ENCODE data around the gene MAMDC2. TPM values are rescaled to one million over a fixed set of nuclear protein-coding genes. Genes with fewer than 3 reads are reported as not detected.
"Not testable (repeated sequence)": the region's sequence is repeated elsewhere in the genome, so short reads cannot be mapped to it uniquely, and the experiment has no call there.

The MAMDC2 gene
- total RNA-seq, 2 donors from 2014 or later = 12.3 to 19.6 TPM

DNA sequence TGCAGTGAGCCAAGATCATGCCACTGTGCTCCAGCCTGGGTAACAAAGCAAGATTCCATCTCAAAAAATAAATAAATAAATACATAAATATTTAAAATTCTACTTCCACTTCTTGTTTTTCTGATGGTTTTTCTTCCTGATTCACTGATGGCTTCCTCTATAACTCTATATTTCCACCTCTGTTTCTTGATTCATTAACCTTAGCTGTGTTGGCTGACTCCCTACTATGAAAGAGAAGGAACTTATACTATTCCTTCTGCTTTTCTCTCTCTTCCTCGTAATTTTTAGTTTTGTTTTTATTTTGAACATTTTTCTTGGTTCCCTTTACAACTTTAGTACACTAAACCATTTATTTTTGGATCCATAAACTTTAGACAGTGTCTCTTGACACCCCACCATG lies 103.5 kb downstream of the MAMDC2 start:
- intact Hi-C loops (cut with DNase I) = no loop called here
- no peak for DNase-seq
- no peak for ATAC-seq

DNA sequence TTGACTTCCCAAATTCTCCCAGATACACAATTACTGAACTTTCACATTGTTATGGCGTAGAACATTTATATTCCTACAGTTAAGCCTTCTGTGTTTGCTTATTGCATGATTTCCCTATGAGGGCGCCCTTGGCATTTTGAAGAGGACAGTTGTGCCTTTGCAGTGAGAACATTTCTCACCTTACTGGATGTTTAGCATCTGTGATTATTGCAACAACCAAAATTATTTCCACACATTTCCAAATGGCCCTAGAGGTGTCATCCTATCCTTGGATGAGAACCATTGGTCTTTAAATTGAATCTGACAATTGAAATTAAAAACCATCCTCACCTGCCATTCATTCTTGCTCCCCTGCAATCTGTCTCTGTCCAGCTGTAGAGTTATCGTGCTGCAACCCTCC lies 104.0 kb downstream of the MAMDC2 start:
- intact Hi-C loops (cut with DNase I) = no loop called here
- DNase-seq = no peak
- ATAC-seq = no peak

DNA sequence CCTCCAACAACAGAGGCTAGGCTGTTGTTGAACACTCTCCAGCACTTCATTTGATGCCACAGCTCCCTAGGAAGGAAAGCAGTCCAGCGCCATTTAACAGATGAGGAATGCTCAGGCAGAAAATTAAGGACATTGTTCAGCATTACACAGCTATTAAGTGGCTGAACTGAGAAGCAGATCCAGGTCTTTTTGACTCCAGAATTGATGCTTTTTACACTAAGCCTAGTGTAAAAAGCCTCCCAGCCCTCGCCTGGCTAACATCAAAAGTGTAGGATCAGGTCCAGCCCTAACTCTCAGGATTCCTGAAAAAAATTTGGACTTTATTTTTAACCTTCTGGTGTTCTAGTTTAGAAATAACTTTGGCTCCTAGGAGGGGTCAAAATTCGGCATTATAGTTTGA lies 108.7 kb downstream of the MAMDC2 start:
- DNase-seq (no peak), ATAC-seq (no peak)
- intact Hi-C loops (cut with DNase I) = no loop called here

DNA sequence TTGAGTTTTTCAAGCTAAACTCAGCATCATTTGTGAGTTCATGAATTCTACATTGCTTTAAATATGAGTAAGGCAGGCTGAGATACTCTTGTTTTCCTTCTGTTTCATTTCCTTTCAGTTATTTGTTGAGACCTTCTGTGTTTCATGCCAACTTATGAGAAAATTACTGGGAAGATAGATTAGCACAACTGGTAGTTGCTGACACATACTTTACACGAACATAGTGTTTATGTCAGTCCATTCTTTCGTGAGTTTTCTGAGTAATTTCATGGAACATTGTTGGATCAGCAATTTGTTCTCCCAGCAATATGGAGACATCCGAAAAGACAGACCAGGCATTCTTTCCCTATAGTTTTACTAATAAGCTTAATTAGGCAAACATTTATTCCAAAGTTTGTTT lies 113.1 kb downstream of the MAMDC2 start:
- ATAC-seq (peak in 1 of 2 donors; percentile 44), DNase-seq (no peak)
- intact Hi-C loops (cut with DNase I) = no loop called here

DNA sequence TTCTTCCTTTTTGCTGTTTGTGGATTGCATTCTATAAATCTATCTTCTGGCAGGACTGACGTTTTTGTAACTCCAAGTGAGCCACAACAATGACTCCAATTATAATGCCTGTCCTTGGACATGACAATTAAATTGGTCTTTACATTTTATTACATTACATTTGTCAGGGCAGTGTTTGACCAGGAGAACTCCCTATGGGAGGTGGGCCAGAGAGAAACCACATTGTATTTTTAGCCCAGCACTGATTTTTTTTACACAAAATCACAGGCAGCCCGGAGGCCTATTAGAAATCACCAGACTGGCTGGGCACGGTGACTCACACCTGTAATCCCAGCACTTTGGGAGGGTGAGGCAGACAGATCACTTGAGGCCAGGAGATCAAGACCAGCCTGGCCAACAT lies 116.0 kb downstream of the MAMDC2 start:
- intact Hi-C loops (cut with DNase I) = no loop called here

DNA sequence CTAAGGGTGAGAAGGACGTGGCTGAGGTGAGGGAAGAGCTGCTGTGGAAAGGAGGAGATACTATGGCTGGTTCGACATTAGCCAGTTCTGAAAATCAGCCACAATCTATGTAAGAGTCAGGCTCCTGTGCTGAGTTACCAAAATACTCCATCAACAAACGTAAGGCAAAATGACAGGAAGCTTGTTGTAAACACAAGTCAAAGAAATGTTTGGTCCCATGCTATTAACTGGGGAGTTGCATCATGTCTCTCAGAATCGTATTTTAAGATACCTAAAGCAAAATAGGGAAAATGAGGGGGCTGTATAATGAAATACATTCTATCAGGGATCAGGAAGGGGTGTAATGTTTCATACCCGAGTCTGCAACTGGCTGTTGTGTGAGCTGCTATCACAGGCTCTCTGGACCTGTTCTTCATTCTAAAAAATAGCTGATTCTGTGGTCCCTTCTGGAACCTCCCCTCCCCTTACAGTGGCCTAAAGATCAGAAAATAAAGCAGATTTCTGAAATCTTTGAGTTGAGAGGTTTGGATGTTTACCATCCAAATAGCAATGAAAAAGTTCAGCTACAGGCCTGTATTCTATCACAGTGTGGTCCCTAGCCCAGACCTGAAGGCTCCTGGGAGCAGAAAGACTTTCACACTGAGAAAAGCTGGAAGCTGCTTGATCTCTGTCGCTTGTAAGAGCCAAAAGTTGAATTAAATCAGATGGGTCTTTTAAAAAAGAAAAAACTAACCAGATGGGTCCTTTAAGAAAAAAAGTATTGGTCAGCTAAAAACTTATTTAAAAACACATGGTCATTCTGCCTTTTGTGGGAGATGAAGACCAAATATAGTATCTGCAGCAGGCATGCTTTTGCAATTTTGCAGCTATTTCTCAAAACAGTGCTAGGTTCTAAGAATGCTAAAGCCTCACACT lies 117.3 kb downstream of the MAMDC2 start:
- intact Hi-C loops (cut with DNase I) = no loop called here
- DNase-seq (no peak), ATAC-seq (peak; percentile 57 to 71)

More for the DNA sequence above, 116.0 kb downstream of the MAMDC2 start:
- ATAC-seq (no peak), DNase-seq (no peak)

DNA sequence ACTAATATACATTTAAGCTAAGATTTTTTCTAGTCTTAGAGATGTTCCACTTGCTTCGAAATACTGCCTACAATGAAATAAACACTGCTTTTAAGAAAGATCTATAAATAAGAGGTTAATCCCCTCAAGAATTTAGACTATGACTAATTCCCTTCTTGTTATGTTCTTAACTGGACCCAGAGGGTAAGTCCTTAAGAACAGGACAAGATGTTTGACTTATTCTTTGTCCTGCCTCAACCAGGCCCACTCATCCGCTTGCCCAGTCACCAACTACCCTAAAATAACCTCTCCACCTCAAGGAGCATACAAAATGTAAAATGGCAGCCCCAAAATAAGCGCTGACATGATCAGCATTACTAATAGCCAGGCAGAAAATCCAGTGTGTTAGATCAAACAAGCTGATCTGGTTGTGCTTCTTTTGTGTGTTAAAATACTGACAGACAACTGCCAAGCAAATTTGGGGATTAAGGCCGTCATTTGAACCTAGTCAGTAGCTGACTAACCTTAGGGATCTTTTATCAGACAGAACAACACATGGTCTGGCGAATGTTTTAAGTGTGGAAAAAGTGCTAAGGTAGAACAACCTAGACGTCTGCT lies 121.5 kb downstream of the MAMDC2 start:
- intact Hi-C loops (cut with DNase I) = no loop called here
- no peak for DNase-seq
- no peak for ATAC-seq

DNA sequence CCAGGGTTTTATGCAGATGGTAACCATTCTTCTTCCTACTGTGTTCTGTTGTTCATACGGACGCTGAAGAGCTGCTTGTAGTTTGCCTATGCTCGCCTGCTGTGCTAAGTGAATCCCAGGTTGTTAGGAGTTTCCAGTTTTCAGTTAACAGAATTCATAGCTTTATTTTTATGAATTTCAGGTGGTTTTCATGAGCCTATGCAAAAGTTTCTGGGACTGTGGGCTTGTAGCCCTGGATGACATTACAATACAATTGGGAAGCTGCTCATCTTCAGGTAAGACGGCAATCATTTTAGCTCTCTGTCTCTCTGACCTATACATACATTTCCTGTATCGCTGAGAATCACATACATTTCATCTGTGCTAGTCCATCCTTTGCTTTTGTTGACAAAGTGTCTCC lies 124.9 kb downstream of the MAMDC2 start:
- intact Hi-C loops (cut with DNase I) = no loop called here
- DNase-seq (no peak), ATAC-seq (no peak)

DNA sequence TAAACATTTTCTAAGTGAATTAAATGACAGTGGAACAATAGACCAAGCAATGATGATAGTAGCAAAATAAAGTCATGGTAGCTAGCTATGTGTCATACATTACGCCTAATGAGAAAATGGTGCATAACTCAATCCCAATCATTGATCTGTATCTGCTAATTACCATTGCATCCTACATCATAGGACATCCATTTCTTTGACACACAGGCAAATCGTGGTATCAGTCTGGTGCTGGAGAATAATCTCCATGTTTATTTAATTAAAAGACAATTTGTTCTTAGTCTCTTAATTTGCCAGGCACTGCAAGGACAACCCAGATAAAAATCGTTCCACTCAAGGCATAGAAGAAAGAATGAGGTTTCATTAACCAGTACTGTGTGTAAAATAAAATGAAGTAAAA lies 125.6 kb downstream of the MAMDC2 start:
- DNase-seq (no peak), ATAC-seq (no peak)
- intact Hi-C loops (cut with DNase I) = no loop called here

DNA sequence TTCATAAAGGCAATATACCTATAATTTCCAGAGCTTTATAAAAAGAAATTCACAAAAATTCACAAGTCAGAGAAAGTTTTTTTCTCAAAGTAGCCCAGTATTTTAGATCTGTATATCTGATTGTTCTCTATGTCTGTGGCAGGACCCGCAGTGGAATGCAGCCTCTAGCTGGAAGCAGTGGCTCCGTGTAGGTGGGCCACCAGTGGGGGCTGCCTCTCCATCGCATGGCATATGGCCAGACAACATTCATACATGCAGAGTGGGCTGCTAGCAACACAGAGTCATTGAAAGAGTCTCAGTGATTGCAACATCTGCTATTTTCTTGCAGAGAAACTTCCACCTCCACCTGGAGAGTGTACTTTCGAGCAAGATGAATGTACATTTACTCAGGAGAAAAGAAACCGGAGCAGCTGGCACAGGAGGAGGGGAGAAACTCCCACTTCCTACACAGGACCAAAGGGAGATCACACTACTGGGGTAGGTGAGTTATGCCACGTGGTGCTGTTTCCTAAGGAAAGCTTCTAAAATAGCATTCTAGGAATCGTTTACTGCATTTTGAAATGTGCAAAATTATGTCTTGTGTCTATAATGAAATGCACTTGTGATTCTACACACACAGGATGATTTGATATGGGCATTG lies 126.6 kb downstream of the MAMDC2 start:
- intact Hi-C loops (cut with DNase I) = no loop called here
- no peak for DNase-seq
- no peak for ATAC-seq

DNA sequence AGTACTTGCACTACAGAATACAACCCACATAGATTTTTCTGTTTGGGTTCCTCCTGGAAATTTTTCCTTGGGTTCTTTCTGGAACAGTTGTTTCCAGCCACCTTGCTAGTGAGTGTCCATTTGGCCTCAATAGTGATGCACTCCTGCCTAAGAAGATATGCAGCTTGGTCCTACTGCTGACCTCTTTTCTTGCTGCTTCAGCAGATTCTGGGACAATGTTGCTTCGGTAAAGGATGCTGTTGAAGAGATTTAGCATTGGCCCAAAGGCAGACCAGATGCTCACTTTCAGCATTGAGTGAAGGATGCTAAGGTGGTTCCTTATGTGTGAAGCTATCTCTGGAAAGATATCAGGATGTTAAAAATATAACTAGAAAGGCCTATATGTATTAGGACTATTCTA lies 128.9 kb downstream of the MAMDC2 start:
- no peak for DNase-seq
- ATAC-seq = no peak
- intact Hi-C loops (cut with DNase I) = no loop called here

DNA sequence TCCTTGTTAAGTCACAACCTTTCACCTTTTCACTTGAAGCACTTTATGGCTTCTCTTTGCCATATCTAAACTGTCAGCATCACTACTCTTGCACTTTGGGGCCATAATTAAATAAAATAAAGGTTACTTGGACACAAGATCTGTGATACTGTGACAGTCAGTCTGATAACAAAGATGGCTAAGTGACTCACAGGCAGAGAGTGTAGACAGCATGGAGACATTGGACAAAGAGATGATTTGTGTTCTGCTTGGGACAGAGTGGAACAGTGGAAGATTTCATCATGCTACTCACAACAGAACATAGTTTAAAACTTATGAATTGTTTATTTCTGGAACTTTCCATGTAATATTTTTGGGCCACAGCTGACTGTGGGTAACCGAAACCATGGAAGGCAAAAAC lies 133.5 kb downstream of the MAMDC2 start:
- DNase-seq (no peak), ATAC-seq (peak in 1 of 2 donors; percentile 72)
- intact Hi-C loops (cut with DNase I) = no loop called here

DNA sequence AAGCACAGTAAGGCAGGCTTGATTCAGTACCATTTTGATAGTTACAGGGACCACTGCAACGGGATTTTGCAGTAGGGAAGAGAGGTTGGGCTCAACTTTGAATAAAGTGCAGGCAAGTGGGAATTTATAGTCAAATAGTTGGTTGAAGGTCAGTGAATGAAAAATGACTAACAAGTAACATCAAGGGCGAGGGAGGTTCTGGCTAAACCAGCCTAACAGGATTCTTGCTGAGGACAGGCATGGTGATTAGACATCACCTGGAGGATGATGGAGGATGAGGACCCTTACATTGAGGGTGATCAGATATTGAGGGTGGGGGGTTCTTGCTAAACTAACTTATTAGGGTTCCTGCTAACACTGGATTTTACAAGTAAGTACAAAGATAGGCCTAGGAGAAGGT lies 149.1 kb downstream of the MAMDC2 start:
- DNase-seq = no peak
- ATAC-seq = no peak
- intact Hi-C loops (cut with DNase I) = no loop called here

DNA sequence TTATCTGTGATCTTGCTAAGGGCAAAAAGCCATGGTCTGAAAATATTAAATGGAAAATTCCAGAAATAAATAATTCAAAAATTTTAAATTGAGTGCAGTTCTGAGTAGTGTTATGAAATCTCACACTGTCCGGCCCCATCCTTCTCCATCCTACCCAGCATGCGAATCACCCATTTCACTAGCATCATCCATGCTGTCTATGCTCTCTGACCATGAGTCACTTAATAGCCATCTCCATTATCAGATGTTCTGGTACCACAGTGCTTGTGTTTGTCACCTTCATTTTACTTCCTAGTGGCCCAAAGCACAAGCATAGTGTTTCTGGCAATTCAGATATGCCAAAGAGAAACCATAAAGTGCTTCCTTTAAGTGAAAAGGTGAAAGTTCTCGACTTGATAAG lies 151.8 kb downstream of the MAMDC2 start:
- ATAC-seq = no peak
- DNase-seq = no peak
- intact Hi-C loops (cut with DNase I) = no loop called here

DNA sequence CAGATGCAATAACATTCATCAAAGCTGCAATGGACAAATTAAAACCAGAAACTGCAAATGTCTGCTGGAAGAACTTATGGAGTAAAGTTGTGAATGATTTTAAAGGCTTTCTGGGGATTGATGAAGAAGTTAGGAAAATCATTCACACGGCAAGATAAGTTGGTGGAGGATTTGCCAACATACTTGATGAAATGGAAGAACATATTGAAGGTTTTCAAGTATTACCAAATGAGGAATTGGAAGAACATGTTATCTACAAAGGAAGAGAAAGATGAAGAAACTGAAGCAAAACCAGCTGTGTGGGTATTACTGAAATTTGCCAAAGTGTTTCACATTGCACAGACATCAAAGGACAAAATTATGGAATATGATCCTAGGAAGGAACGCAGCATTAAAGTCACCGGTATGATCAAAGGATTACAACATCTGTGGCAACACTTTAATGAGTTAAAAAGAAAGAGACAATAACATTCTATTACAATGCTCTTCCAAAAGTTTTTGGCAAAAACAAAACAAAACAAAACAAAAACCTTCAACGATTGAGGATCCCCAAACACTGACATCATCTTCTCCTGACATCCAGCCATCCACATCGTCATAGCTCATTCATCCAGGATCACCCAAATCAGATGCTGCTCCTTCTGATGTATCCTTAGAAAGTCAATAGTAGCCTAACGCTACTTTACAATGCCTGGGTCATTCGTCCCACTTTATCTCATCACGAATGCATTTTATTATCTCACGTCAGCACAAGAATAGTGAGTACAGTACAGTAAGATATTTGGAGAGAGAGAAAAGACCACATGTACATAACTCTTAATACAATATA lies 153.8 kb downstream of the MAMDC2 start:
- ATAC-seq (peak in 1 of 2 donors; percentile 25), DNase-seq (no peak)
- intact Hi-C loops (cut with DNase I) = no loop called here

DNA sequence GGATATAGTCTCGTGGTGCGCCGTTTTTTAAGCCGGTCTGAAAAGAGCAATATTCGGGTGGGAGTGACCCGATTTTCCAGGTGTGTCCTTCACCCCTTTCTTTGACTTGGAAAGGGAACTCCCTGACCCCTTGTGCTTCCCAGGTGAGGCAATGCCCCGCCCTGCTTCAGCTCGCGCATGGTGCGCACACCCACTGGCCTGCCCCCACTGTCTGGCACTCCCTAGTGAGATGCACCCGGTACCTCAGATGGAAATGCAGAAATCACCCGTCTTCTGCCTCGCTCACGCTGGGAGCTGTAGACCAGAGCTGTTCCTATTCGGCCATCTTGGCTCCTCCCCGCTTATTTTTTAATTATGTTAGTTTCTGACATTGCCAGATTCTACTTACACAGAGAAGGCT lies 161.1 kb downstream of the MAMDC2 start:
- DNase-seq; ATAC-seq; intact Hi-C loops (cut with DNase I): not testable (repeated sequence)

DNA sequence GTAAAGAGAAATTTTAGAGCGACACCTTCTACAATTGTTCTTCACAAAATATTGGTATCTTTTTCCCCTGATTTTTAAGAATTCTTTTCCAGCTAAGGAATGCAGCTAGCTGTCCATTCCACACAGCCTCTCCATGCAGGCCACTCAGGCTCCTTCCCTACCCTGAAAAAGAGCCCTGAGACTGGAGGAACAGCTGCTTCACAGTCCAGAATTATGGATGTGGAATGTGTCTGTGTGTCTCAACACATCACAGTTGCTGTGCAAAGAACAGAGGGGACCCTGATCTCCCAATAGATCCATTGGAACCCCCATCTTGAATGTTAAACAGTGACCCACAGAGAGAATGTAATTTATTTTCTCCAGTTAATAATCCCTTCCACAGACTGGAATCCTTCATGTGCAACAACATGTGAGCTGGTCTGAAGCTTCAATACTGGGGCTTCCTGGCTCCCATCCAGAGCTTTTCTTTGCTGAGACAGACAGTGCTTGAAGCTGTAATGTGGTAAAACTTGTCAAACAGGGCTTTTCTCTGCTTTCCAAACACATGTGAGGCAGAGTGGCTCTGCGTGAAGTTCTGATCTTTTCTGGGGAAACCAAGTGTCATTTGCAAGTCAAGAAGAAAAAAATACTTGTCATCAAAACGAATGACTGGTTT lies 161.8 kb downstream of the MAMDC2 start:
- DNase-seq (no peak), ATAC-seq (no peak)
- intact Hi-C loops (cut with DNase I) = no loop called here

DNA sequence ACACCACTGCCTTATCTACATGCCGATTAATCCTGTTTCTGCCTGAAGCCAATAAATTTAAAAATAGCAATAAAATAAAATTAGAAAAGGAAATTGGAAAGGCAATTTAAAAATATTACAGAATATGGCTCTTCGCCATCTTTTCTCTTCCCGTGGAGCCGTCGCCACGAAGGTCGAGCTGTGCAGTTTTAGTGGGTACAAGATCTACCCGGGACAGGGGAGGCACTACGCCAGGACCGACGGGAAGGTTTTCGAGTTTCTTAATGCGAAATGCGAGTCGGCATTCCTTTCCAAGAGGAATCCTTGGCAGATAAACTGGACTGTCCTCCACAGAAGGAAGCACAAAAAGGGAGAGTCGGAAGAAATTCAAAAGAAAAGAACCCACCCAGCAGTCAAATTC lies 173.4 kb downstream of the MAMDC2 start:
- ATAC-seq (no peak), DNase-seq (no peak)
- intact Hi-C loops (cut with DNase I) = loop anchor here in 1 of 2 donors (10.0 kb wide), 1 partner anchor 92 kb away; no protein-coding TSS in a partner anchor

DNA sequence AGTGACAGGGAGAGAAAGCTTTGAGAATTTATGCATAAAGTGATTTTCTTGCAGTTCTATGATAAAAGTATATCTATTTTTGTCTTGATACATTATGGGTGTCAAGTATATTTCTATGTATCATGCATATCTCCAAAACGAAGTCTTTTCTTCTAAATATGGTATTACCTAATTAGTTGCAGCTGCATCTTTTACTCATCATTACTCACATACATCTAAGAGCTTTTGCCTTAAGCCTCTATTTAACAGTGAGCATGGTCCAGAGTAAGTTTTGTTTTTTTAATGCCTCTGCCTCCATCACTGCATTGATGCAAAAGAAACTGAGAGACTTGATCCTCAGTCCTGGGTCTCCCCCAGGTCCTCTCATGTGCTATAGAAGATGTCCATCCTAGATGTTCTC lies 175.1 kb downstream of the MAMDC2 start:
- DNase-seq = no peak
- no peak for ATAC-seq

More for the DNA sequence above, 175.1 kb downstream of the MAMDC2 start:
- intact Hi-C loops (cut with DNase I) = loop anchor here in 1 of 2 donors (10.0 kb wide), 1 partner anchor 94 kb away; no protein-coding TSS in a partner anchor
